OCI-LY7 (cell line): ENCODE measurements around the gene PRMT1. TPM values are rescaled to one million over a fixed set of nuclear protein-coding genes. Genes with fewer than 3 reads are reported as not detected.

Experiments used
- BruUV-seq: library from RNA; stranded (reverse); fragments of 400-500 nt; replicated peaks from 2 replicates; lab custom pipeline; 2021; lab: Mats Ljungman, UMichigan
- CTCF ChIA-PET: fragments of 300-600 bp; sonication (Branson Sonifier 250); formaldehyde crosslinking; loops from one replicate; lab custom pipeline; 2022; ENCODE audit warnings: antibody characterized with exemption; ENCODE audit not compliant: unreplicated experiment; lab: Charles Lee
- POLR2A ChIA-PET: fragments of 300-600 bp; sonication (Branson Sonifier 250); formaldehyde crosslinking; loops from one replicate; lab custom pipeline; 2022; ENCODE audit warnings: antibody characterized with exemption; lab: Charles Lee
- DNase-seq: peaks from one replicate; pipeline ENCODE4 v3.0.0-alpha.2; 2015; ENCODE audit warnings: low spot score
- H2AFZ ChIP-seq: fragments of 200-600 bp; sonication (generic), shearing (Covaris generic); 2 replicates; pipeline ENCODE4 v1.6.1; 2014; ENCODE audit warnings: mild to moderate bottlenecking, antibody characterized with exemption, low read length, moderate library complexity
- H3K27ac ChIP-seq: fragments of 200-600 bp; sonication (generic); 2 replicates; pipeline ENCODE4 v1.5.1; 2014; ENCODE audit warnings: mixed run types, low read depth, mild to moderate bottlenecking, moderate library complexity, low read length, inconsistent platforms; ENCODE audit not compliant: poor library complexity, severe bottlenecking
- H3K36me3 ChIP-seq: fragments of 200-600 bp; sonication (generic); 2 replicates; pipeline ENCODE4 v1.6.1; 2014; ENCODE audit warnings: mild to moderate bottlenecking, antibody characterized with exemption, low read length, moderate library complexity, mixed read lengths; ENCODE audit not compliant: insufficient read depth
- H3K4me1 ChIP-seq: fragments of 200-600 bp; sonication (generic); 2 replicates; pipeline ENCODE4 v1.5.1; 2014; ENCODE audit warnings: mild to moderate bottlenecking, low read length; ENCODE audit not compliant: insufficient read depth, poor library complexity, severe bottlenecking
- H3K4me2 ChIP-seq: fragments of 200-600 bp; sonication (generic); 2 replicates; pipeline ENCODE4 v1.6.1; 2014; ENCODE audit warnings: mild to moderate bottlenecking, low read length
- H3K4me3 ChIP-seq: fragments of 200-600 bp; sonication (generic); 2 replicates; pipeline ENCODE4 v1.5.1; 2014; ENCODE audit warnings: mild to moderate bottlenecking, low read depth, low read length; ENCODE audit not compliant: poor library complexity, severe bottlenecking
- H3K79me2 ChIP-seq: fragments of 200-600 bp; sonication (generic); 2 replicates; pipeline ENCODE4 v1.6.1; 2016; ENCODE audit warnings: low read depth, mild to moderate bottlenecking, low read length, moderate library complexity, mixed read lengths; ENCODE audit not compliant: insufficient read depth
- H3K9me2 ChIP-seq: fragments of 200-600 bp; sonication (generic); 2 replicates; pipeline ENCODE4 v1.6.1; 2016; ENCODE audit warnings: mild to moderate bottlenecking, low read length, mixed read lengths; ENCODE audit not compliant: insufficient read depth
- H3K9me3 ChIP-seq: fragments of 200-600 bp; sonication (generic); 2 replicates; pipeline ENCODE4 v1.6.1; 2014; ENCODE audit warnings: mild to moderate bottlenecking, mixed run types, low read length, mixed read lengths
- H4K20me1 ChIP-seq: fragments of 200-600 bp; sonication (generic); 2 replicates; pipeline ENCODE4 v1.6.1; 2014; ENCODE audit warnings: mild to moderate bottlenecking, antibody characterized with exemption, low read length, moderate library complexity, mixed read lengths; ENCODE audit not compliant: insufficient read depth
- EZH2phosphoT487 ChIP-seq: fragments of 200-600 bp; sonication (generic); IDR thresholded peaks from 2 replicates; pipeline ENCODE4 v1.6.1; 2018; ENCODE audit warnings: low read depth, borderline replicate concordance, mild to moderate bottlenecking, mixed run types, antibody characterized with exemption, low read length, moderate library complexity, mixed read lengths
- intact Hi-C: fragments of 100-400 bp; cut with micrococcal nuclease; formaldehyde crosslinking; loops from one replicate; pipeline ENCODE4 v1.10.0; 2022; ENCODE audit not compliant: unreplicated experiment
- total RNA-seq, 2 experiments: library from RNA; depleted of rRNA in 1 of 2; stranded (reverse); fragments of >200 nt in 1 of 2; shearing (Covaris generic) in 1 of 2; gene quantifications; 2 replicates each; pipeline ENCODE4 v1.2.3, GENCODE V29; 2014 to 2022
- TF ChIP-seq, protein P1 (sequence below): fragments of 200-600 bp; sonication (generic); conservative IDR thresholded peaks from 2 replicates; pipeline ENCODE4 v1.5.1; 2014; ENCODE audit warnings: mild to moderate bottlenecking, antibody characterized with exemption, low read length, moderate library complexity, mixed read lengths

The PRMT1 gene
- total RNA-seq, 2 experiments from 2014 or later: 266 to 403 TPM

DNA sequence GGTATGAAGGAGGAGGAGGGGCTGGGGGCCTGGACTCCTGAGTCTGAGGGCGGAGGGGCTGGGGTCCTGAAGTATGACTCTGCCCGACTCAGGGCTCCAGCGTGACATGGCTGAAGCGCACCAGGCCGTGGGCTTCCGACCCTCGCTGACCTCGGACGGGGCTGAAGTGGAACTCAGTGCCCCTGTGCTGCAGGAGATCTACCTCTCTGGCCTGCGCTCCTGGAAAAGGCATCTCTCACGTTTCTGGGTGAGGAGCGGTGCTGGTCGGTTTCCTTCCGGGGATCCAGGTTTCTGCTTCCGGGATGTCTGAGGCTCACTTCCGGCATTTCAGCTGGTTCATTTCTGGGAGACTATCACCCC is 15.1 kb downstream of the PRMT1 start:
- Histone ChIP-seq H2AFZ (peak overlapping the region; percentile 37; the same call in 1 of the 2 replicates), H3K79me2 (no peaks in the 10 kb centered on the region), H3K36me3 (peaks cover 40% of the 10 kb centered on the region), H3K27ac (no peak overlapping the region), H3K4me3 (no peak overlapping the region), H4K20me1 (no peaks in the 10 kb centered on the region), H3K9me3 (no peaks in the 10 kb centered on the region), H3K9me2 (no peaks in the 10 kb centered on the region), H3K4me1 (peaks cover 5% of the 10 kb centered on the region), H3K4me2 (no peak overlapping the region)
- POLR2A ChIA-PET: interaction anchor here (0.6 kb wide), 1 partner anchor 119 kb away, joined by 4 read pairs; no protein-coding TSS in a partner anchor
- no peak for TF ChIP-seq EZH2phosphoT487
- TF ChIP-seq, protein P1, sequence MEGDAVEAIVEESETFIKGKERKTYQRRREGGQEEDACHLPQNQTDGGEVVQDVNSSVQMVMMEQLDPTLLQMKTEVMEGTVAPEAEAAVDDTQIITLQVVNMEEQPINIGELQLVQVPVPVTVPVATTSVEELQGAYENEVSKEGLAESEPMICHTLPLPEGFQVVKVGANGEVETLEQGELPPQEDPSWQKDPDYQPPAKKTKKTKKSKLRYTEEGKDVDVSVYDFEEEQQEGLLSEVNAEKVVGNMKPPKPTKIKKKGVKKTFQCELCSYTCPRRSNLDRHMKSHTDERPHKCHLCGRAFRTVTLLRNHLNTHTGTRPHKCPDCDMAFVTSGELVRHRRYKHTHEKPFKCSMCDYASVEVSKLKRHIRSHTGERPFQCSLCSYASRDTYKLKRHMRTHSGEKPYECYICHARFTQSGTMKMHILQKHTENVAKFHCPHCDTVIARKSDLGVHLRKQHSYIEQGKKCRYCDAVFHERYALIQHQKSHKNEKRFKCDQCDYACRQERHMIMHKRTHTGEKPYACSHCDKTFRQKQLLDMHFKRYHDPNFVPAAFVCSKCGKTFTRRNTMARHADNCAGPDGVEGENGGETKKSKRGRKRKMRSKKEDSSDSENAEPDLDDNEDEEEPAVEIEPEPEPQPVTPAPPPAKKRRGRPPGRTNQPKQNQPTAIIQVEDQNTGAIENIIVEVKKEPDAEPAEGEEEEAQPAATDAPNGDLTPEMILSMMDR: no peak
- no peak for DNase-seq
- CTCF ChIA-PET: no interaction called here
- intact Hi-C loops: no loop called here
- BruUV-seq: no TSS peak

DNA sequence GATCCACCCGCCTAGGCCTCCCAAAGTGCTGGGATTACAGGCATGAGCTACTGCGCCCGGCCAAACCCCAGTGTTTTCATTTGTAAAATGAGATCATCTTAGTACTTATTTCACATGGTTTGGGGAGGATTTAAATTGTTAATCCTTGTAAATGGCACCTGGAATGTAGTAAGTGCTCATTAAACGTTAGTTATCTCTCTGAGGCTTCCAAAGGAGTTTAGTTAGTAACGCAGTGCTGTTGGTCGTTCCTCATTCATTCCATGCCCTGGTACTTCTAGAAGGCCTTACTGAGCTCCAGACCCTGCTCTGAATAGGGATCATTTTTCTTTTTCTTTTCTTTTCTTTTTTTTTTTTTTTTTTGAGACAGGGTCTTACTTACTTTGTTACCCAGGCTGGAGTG is 19.0 kb downstream of the PRMT1 start:
- Histone ChIP-seq H3K4me3 (no peak overlapping the region), H3K27ac (no peak overlapping the region), H3K4me2 (no peak overlapping the region), H3K4me1 (peaks cover 5% of the 10 kb centered on the region), H2AFZ (no peak overlapping the region), H3K36me3 (peaks cover under 1% of the 10 kb centered on the region; the same call in 1 of the 2 replicates), H3K9me3 (no peaks in the 10 kb centered on the region), H4K20me1 (no peaks in the 10 kb centered on the region), H3K9me2 (no peaks in the 10 kb centered on the region), H3K79me2 (no peaks in the 10 kb centered on the region)
- intact Hi-C loops: no loop called here
- no peak for DNase-seq
- TF ChIP-seq EZH2phosphoT487: no peak
- TF ChIP-seq, protein P1: no peak
- BruUV-seq: no TSS peak
- POLR2A ChIA-PET: no interaction called here
- CTCF ChIA-PET: no interaction called here

DNA sequence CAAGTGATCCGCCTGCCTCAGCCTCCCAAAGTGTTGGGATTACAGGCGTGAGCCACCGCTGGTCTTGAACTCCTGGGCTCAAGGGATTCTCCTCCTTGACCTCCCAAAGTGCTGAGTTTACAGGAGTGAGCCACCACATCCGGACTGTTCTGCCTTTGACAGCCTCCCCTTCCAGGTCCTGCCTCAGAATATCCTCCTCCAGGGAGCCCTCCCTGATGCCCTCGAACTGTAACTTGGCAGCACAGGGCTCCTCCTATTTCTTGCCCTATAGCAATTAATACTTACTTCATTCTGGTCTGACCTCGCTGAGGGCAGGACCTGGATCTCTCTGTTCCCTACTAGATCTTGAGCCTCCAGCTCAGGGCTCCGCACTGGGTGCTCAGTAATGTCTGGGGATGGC is 19.8 kb downstream of the PRMT1 start:
- CTCF ChIA-PET: no interaction called here
- intact Hi-C loops: no loop called here

More for the DNA sequence above, 19.8 kb downstream of the PRMT1 start:
- H3K4me3 ChIP-seq: no peak overlapping the region
- no TSS peak for BruUV-seq
- no peak for DNase-seq
- no peaks in the 10 kb centered on the region for H3K36me3 ChIP-seq
- H3K27ac ChIP-seq: no peak overlapping the region
- TF ChIP-seq, protein P1: no peak
- TF ChIP-seq EZH2phosphoT487: no peak
- peaks cover 5% of the 10 kb centered on the region for H3K4me1 ChIP-seq
- no peaks in the 10 kb centered on the region for H3K9me2 ChIP-seq
- no peak overlapping the region for H2AFZ ChIP-seq
- no peaks in the 10 kb centered on the region for H4K20me1 ChIP-seq
- no peaks in the 10 kb centered on the region for H3K9me3 ChIP-seq
- H3K4me2 ChIP-seq: no peak overlapping the region
- H3K79me2 ChIP-seq: no peaks in the 10 kb centered on the region
- POLR2A ChIA-PET: no interaction called here
